ENCODE data around the gene DBX2.
"Not testable (repeated sequence)": the region's sequence is repeated elsewhere in the genome, so short reads cannot be mapped to it uniquely, and the experiment has no call there.

Gene DBX2

GRCh38 chr12:45050751-45051571 lies at the start of gene DBX2:
Gene DBX2 (minus strand): TSS chr12:45051099. CDS start chr12:45050927, 172 bp downstream.
- DNase-seq: no peak

GRCh38 chr12:45098766-45099165 lies 47.9 kb upstream of the DBX2 start:
- DNase-seq: no peak

- not testable (repeated sequence) for DNase-seq
Measured at GRCh38 chr12:45095417-45095816, 44.5 kb upstream of the DBX2 start.

- no peak for DNase-seq
Measured at GRCh38 chr12:45093051-45093450, 42.2 kb upstream of the DBX2 start.

GRCh38 chr12:45089411-45090075 lies 38.6 kb upstream of the DBX2 start:
- DNase-seq: no peak

- DNase-seq: no peak
Measured at GRCh38 chr12:45088608-45089007, 37.7 kb upstream of the DBX2 start.

GRCh38 chr12:45084248-45084647 lies 33.3 kb upstream of the DBX2 start:
- DNase-seq: not testable (repeated sequence)

GRCh38 chr12:45077251-45077650 lies 26.4 kb upstream of the DBX2 start:
- DNase-seq: no peak

GRCh38 chr12:45076417-45077026 lies 25.6 kb upstream of the DBX2 start:
- peak in 1 of 2 donors; percentile 4 for DNase-seq

GRCh38 chr12:45075587-45076282 lies 24.8 kb upstream of the DBX2 start:
- no peak for DNase-seq

- DNase-seq: no peak
Measured at GRCh38 chr12:45065125-45065626, 14.3 kb upstream of the DBX2 start.

GRCh38 chr12:45060976-45061375 lies 10.1 kb upstream of the DBX2 start:
- DNase-seq: no peak

GRCh38 chr12:45051572-45052125 lies 750 bp upstream of the DBX2 start:
- no peak for DNase-seq

- no peak for DNase-seq
Measured at GRCh38 chr12:45049912-45050750, 768 bp downstream of the DBX2 start.

GRCh38 chr12:45042599-45042998 lies 8.3 kb downstream of the DBX2 start:
- no peak for DNase-seq

GRCh38 chr12:45040977-45041376 lies 9.9 kb downstream of the DBX2 start:
- no peak for DNase-seq

GRCh38 chr12:45039757-45040156 lies 11.1 kb downstream of the DBX2 start:
- DNase-seq: no peak

GRCh38 chr12:45034861-45035265 lies 16.0 kb downstream of the DBX2 start:
- no peak for DNase-seq

GRCh38 chr12:45017916-45018315 lies 33.0 kb downstream of the DBX2 start:
- DNase-seq: no peak

GRCh38 chr12:45014396-45014795 lies 36.5 kb downstream of the DBX2 start:
- DNase-seq: no peak

GRCh38 chr12:45012749-45013148 lies 38.1 kb downstream of the DBX2 start:
- no peak for DNase-seq

- DNase-seq: no peak
Measured at GRCh38 chr12:45010059-45010458, 40.8 kb downstream of the DBX2 start.
